ENCODE data around the gene SLC44A5. TPM values are rescaled to one million over a fixed set of nuclear protein-coding genes. Genes with fewer than 3 reads are reported as not detected.

The SLC44A5 gene
- total and polyA plus RNA-seq, 10 donors, result 0.28 to 4.0 (median 0.87) TPM

GRCh38 chr1:75292013-75292412, 318.9 kb downstream of the SLC44A5 start:
- no peak overlapping the region for H3K27ac ChIP-seq
- no peak overlapping the region for H3K4me3 ChIP-seq
- DNase-seq, result no peak
- no peaks in the 10 kb centered on the region for H3K27me3 ChIP-seq (replicated peaks in 1 of 7)
- no peaks in the 10 kb centered on the region for H3K4me1 ChIP-seq
- no peak for TF ChIP-seq POLR2AphosphoS5 (IDR thresholded peaks at IDR 0.05)
- no peak for TF ChIP-seq CTCF (IDR thresholded peaks at IDR 0.05 in 8 of 11, conservative IDR thresholded peaks at IDR 0.05 in 3 of 11)
- no peak for TF ChIP-seq POLR2A (IDR thresholded peaks at IDR 0.05)
- intact Hi-C loops (cut with DNase I; ENCODE audit: low total_unique reads), result no loop called here
- 75 to 85% (median 80%) methylated on average over 3 of the region's 3 CpGs for WGBS, 5 donors
- no peaks in the 10 kb centered on the region for H3K36me3 ChIP-seq
- peaks cover 0 to 7% (median 0%) of the 10 kb centered on the region in 8 donors for H3K9me3 ChIP-seq

- no peaks in the 10 kb centered on the region for H3K4me1 ChIP-seq
- H3K36me3 ChIP-seq, result no peaks in the 10 kb centered on the region
- no peaks in the 10 kb centered on the region for H3K27me3 ChIP-seq (replicated peaks in 1 of 7)
- DNase-seq, result no peak
- intact Hi-C loops (cut with DNase I; ENCODE audit: low total_unique reads), result no loop called here
- WGBS, 5 donors, result 83 to 96% (median 88%) methylated on average over 1 of the region's 1 CpG
- TF ChIP-seq CTCF (IDR thresholded peaks at IDR 0.05 in 8 of 11, conservative IDR thresholded peaks at IDR 0.05 in 3 of 11), result no peak
- TF ChIP-seq POLR2AphosphoS5 (IDR thresholded peaks at IDR 0.05), result no peak
- no peak for TF ChIP-seq POLR2A (IDR thresholded peaks at IDR 0.05)
- no peak overlapping the region for H3K27ac ChIP-seq
- no peak overlapping the region for H3K4me3 ChIP-seq
- no peaks in the 10 kb centered on the region for H3K9me3 ChIP-seq
Observed at GRCh38 chr1:75276385-75276784, 334.5 kb downstream of the SLC44A5 start.

- no peak for DNase-seq
- Histone ChIP-seq H3K36me3 (no peaks in the 10 kb centered on the region), H3K9me3 (no peaks in the 10 kb centered on the region), H3K27ac (no peak overlapping the region), H3K4me3 (no peak overlapping the region), H3K4me1 (no peaks in the 10 kb centered on the region), H3K27me3 (replicated peaks in 1 of 7) (no peaks in the 10 kb centered on the region)
- intact Hi-C loops (cut with DNase I; ENCODE audit: low total_unique reads), result no loop called here
- no peak for TF ChIP-seq POLR2A (IDR thresholded peaks at IDR 0.05)
- TF ChIP-seq CTCF (IDR thresholded peaks at IDR 0.05 in 8 of 11, conservative IDR thresholded peaks at IDR 0.05 in 3 of 11), result no peak
- TF ChIP-seq POLR2AphosphoS5 (IDR thresholded peaks at IDR 0.05), result no peak
- 27 to 64% (median 43%) methylated on average over 1 of the region's 1 CpG for WGBS, 5 donors
Observed at GRCh38 chr1:75275631-75276030, 335.3 kb downstream of the SLC44A5 start.

GRCh38 chr1:75274920-75275506, 335.9 kb downstream of the SLC44A5 start:
- no peaks in the 10 kb centered on the region for H3K4me1 ChIP-seq
- no peaks in the 10 kb centered on the region for H3K27me3 ChIP-seq (replicated peaks in 1 of 7)
- no peak for TF ChIP-seq POLR2AphosphoS5 (IDR thresholded peaks at IDR 0.05)
- TF ChIP-seq CTCF (IDR thresholded peaks at IDR 0.05 in 8 of 11, conservative IDR thresholded peaks at IDR 0.05 in 3 of 11), result no peak
- TF ChIP-seq POLR2A (IDR thresholded peaks at IDR 0.05), result no peak
- H3K4me3 ChIP-seq, result no peak overlapping the region
- H3K27ac ChIP-seq, result no peak overlapping the region
- H3K9me3 ChIP-seq, result no peaks in the 10 kb centered on the region
- H3K36me3 ChIP-seq, result no peaks in the 10 kb centered on the region
- no peak for DNase-seq
- intact Hi-C loops (cut with DNase I; ENCODE audit: low total_unique reads), result no loop called here

Data from spleen (tissue), 11 donors.